Measurements from ENCODE around the gene WIPF1. TPM values are rescaled to one million over a fixed set of nuclear protein-coding genes. Genes with fewer than 3 reads are reported as not detected.

The WIPF1 gene
- 11.3 and 13.8 TPM in 2 replicates for total RNA-seq

DNA sequence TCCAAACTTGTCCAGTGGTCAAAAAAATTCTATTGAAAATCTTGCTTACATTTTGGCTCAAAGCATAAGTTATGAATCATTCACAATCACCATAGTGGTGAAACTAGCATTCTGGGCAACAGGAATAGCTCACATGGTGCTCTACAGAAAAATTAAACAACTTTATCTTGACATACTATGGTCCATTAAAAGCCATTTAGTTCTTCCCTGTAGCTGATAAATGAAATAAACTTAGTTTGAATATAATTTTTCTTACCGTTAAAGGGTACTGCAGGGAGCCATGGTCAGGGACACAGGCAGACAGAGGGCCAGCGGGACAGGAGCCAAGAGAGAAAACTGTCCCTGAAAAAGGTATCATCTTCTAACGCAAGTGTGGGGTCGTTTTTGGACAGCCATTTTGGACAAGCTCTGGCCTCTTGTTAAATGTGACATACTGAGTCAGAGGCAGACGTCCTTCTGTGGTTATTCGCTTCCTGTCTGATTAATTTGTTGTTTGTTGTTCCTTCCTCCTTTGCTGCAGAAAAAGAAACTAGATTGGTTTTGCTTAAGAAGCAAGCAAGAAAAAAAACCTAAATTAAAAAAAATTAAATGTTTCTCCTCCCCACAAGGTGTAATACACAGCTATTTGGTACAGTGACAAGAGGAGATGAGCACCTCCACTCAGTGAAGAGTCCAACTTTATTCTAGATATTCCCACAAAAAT, at the start of gene WIPF1:
TSS of gene WIPF1 (minus strand) at position 460 of the 703 bp plus-strand sequence. CDS start 12,231 bp downstream, outside the sequence.

Other genes starting within 250 kb of the WIPF1 start
- gene SCRN3, start 202.1 kb downstream of the WIPF1 start, total RNA-seq = 17.0 and 19.9 TPM in 2 replicates
- 1.4 and 9.2 TPM in 2 replicates for gene GPR155, start 110.8 kb downstream of the WIPF1 start, total RNA-seq
- not detected in 2 replicates for gene CHRNA1, start 166.7 kb upstream of the WIPF1 start, total RNA-seq

Data from myometrial cell (primary cell).